ENCODE results near the gene DIAPH2. TPM values are rescaled to one million over a fixed set of nuclear protein-coding genes. Genes with fewer than 3 reads are reported as not detected.

Gene DIAPH2
- total RNA-seq, 1 experiment from 2014 or later: 10.9 TPM

DNA sequence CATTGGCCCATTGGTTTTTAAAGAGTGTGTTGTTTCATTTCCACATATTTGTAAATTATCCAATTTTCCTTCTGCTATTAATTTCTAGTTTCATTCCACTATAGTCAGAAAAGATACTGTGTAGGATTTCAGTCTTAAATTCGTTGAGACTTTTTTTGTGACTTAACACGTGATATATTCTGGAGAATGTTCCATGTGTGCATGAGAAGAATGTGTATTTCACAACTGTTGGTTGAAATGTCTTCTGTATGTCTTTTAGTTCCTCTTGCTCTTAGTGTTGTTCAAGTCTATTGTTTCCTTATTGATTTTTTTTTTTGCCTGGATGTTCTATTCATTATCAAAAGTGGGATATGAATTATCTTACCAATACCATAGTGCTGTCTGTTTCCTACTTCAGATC lies 806.0 kb downstream of the DIAPH2 start:
- Histone ChIP-seq H4K20me1 (ENCODE audit: insufficient read depth) (no peaks in the 10 kb centered on the region), H3K4me3 (replicated peaks in 1 of 2; ENCODE audit: low read depth in 1 of 2, low read length in 2 of 2) (no peak overlapping the region), H3K4me2 (ENCODE audit: low read length) (no peak overlapping the region), H3K9ac (ENCODE audit: low read length) (no peak overlapping the region), H3K9me3 (ENCODE audit: control insufficient read depth in 1 of 2, insufficient read depth in 1 of 2, low read depth in 1 of 2, low read length in 2 of 2) (no peaks in the 10 kb centered on the region), H3K9me2 (ENCODE audit: insufficient read depth) (no peaks in the 10 kb centered on the region), H3K4me1 (ENCODE audit: control insufficient read depth in 1 of 2, insufficient read depth in 2 of 2, low read length in 2 of 2) (no peaks in the 10 kb centered on the region), H3K36me3 (ENCODE audit: control insufficient read depth in 1 of 2, insufficient read depth in 2 of 2, low read length in 2 of 2) (no peaks in the 10 kb centered on the region), H3K79me2 (ENCODE audit: insufficient read depth, low read length) (no peaks in the 10 kb centered on the region), H2AFZ (ENCODE audit: low read depth, low read length, poor library complexity, severe bottlenecking) (no peak overlapping the region), H3K27ac (ENCODE audit: low read depth, low read length) (no peak overlapping the region), H3K27me3 (ENCODE audit: insufficient read depth, low read length) (no peaks in the 10 kb centered on the region)
- intact Hi-C loops (cut with micrococcal nuclease): no loop called here
- ChIA-PET RAD21 (ENCODE audit: low non-redundant PET in 1 of 2, low total read pairs in 2 of 2, uncharacterized antibody in 2 of 2, unreplicated experiment in 2 of 2) (no interaction called here), CTCF (no interaction called here), POLR2A (no interaction called here)
- TF ChIP-seq, protein P1, sequence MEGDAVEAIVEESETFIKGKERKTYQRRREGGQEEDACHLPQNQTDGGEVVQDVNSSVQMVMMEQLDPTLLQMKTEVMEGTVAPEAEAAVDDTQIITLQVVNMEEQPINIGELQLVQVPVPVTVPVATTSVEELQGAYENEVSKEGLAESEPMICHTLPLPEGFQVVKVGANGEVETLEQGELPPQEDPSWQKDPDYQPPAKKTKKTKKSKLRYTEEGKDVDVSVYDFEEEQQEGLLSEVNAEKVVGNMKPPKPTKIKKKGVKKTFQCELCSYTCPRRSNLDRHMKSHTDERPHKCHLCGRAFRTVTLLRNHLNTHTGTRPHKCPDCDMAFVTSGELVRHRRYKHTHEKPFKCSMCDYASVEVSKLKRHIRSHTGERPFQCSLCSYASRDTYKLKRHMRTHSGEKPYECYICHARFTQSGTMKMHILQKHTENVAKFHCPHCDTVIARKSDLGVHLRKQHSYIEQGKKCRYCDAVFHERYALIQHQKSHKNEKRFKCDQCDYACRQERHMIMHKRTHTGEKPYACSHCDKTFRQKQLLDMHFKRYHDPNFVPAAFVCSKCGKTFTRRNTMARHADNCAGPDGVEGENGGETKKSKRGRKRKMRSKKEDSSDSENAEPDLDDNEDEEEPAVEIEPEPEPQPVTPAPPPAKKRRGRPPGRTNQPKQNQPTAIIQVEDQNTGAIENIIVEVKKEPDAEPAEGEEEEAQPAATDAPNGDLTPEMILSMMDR (IDR thresholded peaks at IDR 0.05 in 2 of 3, conservative IDR thresholded peaks at IDR 0.05 in 1 of 3; ENCODE audit: borderline replicate concordance in 1 of 3, insufficient read depth in 1 of 3, low read depth in 2 of 3, low read length in 2 of 3): no peak
- TF ChIP-seq MAX (IDR thresholded peaks at IDR 0.05) (no peak), CEBPB (IDR thresholded peaks at IDR 0.05; ENCODE audit: low read depth) (no peak), SRF (IDR thresholded peaks at IDR 0.05; ENCODE audit: low read depth) (no peak), RAD21 (IDR thresholded peaks at IDR 0.05; ENCODE audit: low read depth) (no peak), SP1 (IDR thresholded peaks at IDR 0.05; ENCODE audit: low read depth) (no peak), POLR2A (IDR thresholded peaks at IDR 0.05; ENCODE audit: borderline replicate concordance, extremely low read depth, insufficient read depth, insufficient read length) (no peak), SIN3A (IDR thresholded peaks at IDR 0.05; ENCODE audit: low read depth) (no peak), ZBTB33 (IDR thresholded peaks at IDR 0.05; ENCODE audit: extremely low read depth, insufficient replicate concordance, low read length) (no peak), POLR2AphosphoS5 (IDR thresholded peaks at IDR 0.05; ENCODE audit: low read depth, low read length) (no peak), EZH2phosphoT487 (IDR thresholded peaks at IDR 0.05; ENCODE audit: borderline replicate concordance) (no peak), ELF1 (IDR thresholded peaks at IDR 0.05; ENCODE audit: borderline replicate concordance, low read depth) (no peak), TCF7L2 (IDR thresholded peaks at IDR 0.05; ENCODE audit: borderline replicate concordance, extremely low read depth, insufficient read depth, insufficient read length) (no peak), FOSL1 (IDR thresholded peaks at IDR 0.05; ENCODE audit: low read depth) (no peak), CBX3 (IDR thresholded peaks at IDR 0.05; ENCODE audit: low read depth) (no peak)
- TF ChIP-seq, protein P2, sequence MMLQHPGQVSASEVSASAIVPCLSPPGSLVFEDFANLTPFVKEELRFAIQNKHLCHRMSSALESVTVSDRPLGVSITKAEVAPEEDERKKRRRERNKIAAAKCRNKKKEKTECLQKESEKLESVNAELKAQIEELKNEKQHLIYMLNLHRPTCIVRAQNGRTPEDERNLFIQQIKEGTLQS (IDR thresholded peaks at IDR 0.05): no peak
- TF ChIP-seq, protein P3, sequence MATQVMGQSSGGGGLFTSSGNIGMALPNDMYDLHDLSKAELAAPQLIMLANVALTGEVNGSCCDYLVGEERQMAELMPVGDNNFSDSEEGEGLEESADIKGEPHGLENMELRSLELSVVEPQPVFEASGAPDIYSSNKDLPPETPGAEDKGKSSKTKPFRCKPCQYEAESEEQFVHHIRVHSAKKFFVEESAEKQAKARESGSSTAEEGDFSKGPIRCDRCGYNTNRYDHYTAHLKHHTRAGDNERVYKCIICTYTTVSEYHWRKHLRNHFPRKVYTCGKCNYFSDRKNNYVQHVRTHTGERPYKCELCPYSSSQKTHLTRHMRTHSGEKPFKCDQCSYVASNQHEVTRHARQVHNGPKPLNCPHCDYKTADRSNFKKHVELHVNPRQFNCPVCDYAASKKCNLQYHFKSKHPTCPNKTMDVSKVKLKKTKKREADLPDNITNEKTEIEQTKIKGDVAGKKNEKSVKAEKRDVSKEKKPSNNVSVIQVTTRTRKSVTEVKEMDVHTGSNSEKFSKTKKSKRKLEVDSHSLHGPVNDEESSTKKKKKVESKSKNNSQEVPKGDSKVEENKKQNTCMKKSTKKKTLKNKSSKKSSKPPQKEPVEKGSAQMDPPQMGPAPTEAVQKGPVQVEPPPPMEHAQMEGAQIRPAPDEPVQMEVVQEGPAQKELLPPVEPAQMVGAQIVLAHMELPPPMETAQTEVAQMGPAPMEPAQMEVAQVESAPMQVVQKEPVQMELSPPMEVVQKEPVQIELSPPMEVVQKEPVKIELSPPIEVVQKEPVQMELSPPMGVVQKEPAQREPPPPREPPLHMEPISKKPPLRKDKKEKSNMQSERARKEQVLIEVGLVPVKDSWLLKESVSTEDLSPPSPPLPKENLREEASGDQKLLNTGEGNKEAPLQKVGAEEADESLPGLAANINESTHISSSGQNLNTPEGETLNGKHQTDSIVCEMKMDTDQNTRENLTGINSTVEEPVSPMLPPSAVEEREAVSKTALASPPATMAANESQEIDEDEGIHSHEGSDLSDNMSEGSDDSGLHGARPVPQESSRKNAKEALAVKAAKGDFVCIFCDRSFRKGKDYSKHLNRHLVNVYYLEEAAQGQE (IDR thresholded peaks at IDR 0.05; ENCODE audit: low read depth): no peak
- DNase-seq (ENCODE audit: low read depth, low spot score) (no peak), ATAC-seq (no peak)
- no TSS peak for BruUV-seq (replicated peaks)

Measured in HCT116 (cell line).